Measurements from ENCODE around the gene ZNF367.

ZNF367 gene

DNA sequence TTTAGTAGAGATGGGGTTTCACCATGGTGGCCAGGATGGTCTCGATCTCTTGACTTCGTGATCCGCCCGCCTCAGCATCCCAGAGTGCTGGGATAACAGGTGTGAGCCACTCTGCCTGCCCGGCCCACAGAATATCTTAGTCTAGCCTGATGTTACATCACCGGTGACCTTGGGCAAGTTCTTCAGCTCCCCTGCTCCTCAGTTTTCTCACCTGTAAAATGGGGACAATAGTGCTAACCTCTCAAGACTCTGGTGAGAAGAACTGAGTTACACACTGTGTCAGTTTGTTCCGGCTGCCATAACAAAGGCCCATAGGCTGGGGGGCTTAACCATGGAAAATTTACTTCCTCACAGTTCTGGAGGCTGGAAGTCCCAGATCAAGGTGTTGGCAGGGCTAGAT is 19.3 kb upstream of the ZNF367 start:
- DNase-seq (ENCODE audit: low read depth in 1 of 2, low spot score in 1 of 2) = no peak

DNA sequence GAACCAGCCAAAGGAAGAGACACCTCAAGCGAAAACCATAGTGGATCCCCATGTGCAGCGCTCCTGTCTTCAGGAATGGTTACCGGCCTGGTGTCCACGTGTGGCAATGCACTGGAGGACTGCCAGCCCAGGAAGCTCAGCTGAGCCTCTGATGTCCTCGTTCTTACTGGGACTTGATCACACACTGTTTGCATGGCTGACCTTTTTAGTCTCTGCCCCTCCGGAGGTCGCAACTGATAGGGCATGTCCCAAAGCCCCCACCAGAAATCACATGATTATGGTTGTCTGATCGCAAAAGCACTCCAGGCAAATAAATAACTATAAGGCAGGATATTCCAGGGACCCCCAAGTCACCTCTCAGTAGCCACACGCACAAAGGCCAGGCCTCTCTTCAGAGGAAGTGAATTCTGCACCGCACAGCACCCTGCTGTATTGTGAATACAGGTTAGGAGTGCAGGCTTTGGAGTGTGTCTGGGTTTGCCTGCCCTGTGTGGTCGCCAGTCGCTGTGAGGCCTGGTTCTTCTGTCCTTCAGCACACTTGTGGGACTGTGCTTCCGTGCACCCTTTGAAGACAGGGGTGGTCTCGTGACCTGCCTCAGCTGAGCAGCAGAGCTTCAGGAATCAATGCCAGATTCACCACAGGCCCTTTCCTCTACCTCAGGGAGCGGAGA is 18.4 kb upstream of the ZNF367 start:
- DNase-seq (ENCODE audit: low read depth in 1 of 2, low spot score in 1 of 2) = no peak

DNA sequence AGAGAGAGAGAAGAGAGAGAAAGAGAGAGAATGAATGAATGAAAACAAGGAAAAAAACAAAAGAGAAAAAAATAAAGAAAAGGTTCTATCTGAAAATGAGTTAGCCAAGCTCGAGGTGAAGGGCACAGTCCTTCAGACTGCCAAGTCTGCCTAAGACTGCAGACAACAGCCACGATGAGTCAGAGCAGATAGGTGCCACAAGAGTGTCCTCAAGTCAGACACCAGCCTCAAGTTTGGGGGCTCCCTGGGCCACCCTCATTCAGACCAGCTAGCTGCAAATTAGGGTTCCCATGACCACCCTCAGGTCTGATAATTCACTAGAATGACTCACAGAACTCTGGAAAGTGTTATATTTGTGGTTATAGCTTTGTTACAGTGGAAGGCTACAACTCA is 17.9 kb upstream of the ZNF367 start:
- no peak for DNase-seq (ENCODE audit: low read depth in 1 of 2, low spot score in 1 of 2)

DNA sequence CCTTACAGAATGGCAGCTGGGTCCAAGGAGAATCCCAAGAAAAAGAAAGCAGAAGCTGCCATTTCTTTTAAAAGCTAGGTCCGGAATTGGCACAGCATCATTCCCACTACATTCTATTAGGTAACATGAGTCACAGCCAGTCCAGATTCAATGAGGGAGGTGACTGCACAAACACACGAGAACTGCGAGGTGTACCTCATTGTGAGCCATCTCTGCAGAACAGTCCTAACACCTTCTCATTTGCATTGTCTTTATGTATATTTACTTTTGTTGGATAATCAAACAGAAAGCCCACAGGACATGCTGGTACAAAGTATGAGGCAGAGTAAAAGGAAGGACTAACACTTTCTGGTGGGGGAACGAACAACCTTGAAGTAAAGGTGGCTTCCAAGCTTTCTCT is 17.2 kb upstream of the ZNF367 start:
- DNase-seq (ENCODE audit: low read depth in 1 of 2, low spot score in 1 of 2) = no peak

DNA sequence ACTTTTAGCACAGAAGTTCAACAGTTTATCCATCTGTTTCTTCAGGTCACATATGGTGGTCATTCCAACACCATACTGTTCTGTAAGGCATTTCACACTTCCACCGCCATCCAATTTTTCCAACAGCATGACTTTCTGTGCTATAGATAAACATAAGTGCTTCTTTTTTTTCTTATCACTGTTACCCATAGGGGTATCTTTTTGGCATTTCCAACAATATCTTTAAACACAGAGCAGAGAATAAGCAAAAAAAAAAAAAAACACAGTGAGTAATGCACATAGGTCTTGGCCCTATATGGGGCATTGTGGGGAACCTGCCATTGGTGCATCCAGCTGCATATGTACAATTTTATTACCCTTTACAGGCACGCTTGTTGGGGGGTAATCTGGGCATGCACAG is 12.2 kb upstream of the ZNF367 start:
- no peak for DNase-seq (ENCODE audit: low read depth in 1 of 2, low spot score in 1 of 2)

DNA sequence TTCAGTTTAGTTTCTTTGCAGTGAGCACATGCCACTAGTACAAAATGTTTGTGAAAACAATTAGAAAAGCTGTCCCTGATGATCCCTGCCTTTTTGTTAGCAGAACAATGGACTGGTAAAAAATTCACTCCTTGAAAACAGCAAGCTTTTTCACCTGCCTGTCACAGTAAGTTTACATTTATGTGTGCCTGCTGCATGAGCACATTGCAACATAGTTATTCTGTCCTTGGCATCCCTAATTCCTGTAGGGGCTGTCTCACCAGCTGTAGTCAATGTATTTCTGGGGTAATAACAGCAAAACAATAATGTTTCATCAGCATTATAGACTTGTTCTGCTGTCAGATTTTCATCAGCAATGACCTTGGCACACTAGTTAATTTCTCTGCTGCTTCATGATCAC is 11.6 kb upstream of the ZNF367 start:
- DNase-seq (ENCODE audit: low read depth in 1 of 2, low spot score in 1 of 2) = no peak

DNA sequence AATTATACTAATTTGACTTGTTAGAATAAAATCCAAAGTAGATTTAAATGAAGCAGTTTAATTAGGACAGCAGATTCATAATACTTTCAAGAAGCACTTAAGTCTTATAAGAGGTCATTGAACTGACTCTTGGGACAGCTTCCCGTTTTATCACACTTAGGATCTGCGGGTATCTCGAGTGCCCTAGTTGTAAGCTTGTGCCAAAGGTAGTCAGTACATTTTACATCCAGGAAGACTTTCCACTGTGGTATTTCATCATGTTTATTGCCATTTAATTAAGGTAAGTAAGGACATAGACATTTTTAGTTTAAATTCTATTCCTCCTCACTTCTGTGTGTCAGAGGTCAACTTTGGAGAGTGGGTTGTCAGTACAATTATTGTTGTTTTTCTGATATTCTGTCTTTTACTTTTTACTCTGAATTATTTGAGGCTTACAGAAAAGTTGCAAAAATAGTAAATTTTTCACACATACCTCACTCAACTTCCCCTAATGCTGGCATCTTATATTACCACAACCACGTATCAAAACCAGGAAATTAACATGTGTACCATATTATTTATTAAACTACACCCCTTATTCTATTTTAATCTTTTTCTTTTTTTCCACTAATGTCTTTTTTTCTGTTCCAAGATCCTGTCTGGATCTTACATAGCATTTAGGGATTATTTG is 7.5 kb upstream of the ZNF367 start:
- DNase-seq (ENCODE audit: low read depth in 1 of 2, low spot score in 1 of 2) = no peak

DNA sequence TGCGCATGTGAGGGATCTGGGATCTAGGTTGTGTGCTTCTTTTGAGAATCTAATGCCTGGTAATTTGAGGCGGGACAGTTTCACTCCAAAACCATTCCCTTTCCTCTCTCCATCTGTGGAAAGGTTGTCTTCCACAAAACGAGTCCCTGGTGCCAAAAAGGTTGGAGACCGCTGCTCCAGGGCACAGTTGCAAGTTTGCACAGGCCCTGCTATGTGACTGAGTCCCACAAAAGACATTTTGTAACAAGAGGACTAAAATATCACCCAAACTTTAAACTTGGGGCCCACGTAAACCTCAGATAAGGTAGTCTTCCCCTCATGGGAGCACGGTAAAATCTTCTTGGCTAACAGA is 5.8 kb upstream of the ZNF367 start:
- DNase-seq (ENCODE audit: low read depth in 1 of 2, low spot score in 1 of 2) = no peak

DNA sequence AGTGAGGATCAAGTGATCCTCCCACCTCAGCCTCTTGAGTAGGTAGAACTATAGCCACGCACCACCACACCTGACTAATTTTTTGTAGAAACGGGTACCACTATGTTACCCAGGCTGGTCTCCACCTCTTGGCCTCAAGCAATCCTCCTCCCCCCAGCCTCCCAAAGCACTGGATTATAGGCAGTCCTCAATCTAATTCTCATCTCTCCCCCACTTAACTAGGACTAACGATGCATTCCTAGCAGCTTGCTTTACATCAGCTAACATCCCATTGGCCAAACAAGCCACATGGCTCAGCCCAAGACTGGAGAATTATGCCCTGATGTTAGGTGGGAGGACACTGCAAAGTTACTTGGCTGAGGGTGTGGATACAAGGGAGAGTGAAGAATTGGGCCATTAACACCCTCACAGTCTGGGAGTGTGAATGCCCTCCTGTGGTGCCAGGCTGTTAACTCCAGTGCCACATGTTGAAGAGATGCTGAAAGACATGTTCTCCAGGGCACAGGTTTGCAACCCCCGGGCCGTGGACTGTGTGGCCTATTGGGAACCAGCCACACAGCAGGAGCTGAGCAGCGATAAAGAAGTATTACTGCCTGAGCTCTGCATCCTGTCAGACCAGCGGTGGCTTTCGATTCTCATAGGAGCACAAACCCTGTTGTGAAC is 5.3 kb upstream of the ZNF367 start:
- DNase-seq (ENCODE audit: low read depth in 1 of 2, low spot score in 1 of 2) = no peak

DNA sequence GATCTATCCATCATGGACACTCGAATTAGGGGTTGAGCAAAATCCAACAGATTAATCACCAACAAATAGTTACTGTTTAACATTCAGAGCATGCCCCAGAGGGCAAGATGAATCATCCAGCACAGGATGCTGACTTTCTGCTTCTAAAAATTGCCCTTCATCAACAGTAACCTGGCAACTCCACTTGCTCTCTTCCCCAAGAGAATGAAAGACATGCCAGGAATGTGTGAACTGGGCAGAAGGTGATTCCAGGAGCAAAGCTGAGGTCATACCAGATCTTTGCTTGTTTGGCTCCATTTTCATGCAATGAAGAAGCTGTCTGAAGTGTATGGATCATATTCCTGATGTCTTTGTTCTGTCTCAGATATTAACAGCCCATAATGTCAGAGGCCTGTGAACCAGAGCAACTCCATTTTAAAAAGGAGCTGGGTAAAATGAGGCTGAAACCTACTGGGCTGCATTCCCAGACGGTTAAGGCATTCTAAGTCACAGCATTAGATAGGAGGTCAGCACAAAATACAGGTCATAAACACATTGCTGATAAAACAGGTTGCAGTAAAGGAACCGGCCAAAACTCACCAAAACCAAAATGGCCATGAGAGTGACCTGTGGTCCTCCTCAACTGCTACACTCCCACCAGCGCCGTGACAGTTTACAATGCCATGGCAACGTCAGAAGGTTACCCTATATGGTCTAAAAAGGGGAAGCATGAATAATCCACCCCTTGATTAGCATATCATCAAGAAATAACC is 2.5 kb upstream of the ZNF367 start:
- DNase-seq (ENCODE audit: low read depth in 1 of 2, low spot score in 1 of 2) = no peak

DNA sequence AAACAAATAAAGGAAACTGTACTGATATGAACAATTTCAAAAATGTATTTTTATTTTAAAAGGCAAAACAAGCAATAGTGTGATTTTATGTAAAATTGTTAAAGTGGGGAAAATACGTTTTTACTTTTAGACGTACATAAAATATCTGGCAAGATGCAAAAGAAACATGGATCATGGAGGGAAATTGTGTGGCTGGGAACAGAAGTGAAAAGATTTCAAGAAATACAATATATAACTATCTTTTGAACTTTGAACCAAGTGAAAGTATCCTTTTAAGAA is 1.5 kb upstream of the ZNF367 start:
- DNase-seq (ENCODE audit: low read depth in 1 of 2, low spot score in 1 of 2) = no peak

DNA sequence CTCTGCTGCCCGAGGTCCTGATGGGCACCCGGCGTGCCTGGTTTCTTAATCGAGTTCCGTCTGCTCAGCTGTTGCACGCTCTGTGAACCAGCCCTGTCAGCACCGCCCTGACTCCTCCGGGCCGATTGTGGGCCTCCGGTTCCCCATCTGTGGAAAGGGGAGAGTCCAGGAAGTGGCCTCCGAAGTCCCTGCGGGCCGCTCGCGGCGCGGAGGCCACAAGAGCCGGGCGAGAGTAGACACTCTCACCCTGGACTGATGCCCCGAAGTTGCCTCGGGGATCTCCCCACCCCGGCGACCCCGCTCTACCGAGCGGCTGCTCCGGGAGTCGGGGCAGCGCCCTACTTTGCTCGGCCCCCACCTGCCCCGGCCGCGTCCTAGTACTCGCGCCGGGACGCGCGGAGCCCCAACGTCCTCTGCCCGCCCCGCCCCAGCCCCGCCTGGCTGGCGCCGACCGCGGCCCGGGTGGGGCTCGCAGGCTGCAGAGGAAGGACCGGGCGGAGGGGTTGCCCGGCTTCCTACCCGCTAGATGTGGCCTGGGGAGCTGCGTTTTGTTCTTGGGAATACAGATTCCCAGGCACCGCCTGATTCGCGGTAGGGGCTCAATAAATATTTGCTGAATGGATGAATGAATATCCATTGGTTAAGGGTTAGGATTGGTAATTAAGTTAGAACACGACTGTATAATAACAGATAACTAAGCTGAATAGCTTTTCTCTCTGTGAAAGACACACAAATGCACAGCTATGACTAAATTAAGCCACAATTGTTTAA is 935 bp upstream of the ZNF367 start:
- peak; percentile 13 to 21 for DNase-seq (ENCODE audit: low read depth in 1 of 2, low spot score in 1 of 2)

DNA sequence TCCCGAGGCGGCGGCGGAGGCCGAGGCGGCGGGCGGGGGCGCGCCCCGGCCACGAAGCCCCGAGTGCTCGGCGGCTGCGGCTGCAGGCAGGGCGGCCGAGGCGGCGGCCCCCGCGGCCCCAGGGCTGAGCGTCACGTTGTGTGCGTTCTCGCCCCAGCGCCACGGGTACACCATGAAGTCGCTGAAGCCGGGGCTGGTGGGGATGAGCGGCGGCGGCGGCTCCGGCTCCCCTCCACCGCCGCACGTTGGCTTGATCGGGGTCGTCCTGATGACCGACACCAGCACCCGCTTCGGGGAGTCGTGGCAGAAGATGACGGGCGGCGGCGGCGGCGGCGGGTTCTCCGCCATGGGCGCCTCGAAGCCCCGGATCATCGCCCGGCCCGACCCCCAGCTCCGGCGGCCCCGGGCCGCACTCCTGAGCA is 498 bp downstream of the ZNF367 start:
- DNase-seq (ENCODE audit: low read depth in 1 of 2, low spot score in 1 of 2) = peak; percentile 12 to 32

DNA sequence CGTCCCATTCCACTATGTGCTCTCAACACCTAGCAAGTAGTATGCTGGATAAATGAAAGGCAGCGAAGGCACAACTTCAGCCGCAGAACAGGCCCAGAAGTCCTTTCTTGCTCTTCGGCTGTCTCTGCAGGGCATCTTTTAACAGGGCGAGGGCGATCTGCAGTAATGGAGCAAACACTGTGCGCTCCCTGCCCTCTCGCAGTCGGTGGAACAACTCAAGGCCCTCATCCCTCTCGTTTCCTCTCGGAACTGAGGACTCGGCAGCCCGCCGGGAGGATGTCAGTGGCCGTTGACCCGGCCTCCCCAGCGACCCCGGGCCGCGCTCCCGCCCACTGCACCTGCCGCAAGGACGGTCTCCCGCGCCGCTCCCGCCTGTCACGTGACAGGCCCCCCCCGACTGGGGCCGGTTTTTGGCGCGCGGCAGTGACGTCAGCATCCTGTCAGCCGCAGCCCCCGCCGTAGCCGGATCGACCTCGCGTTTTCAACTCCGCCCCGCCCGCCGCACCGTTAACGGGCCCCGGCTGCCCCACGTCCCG is 1.1 kb downstream of the ZNF367 start:
- peak; percentile 87 to 91 for DNase-seq (ENCODE audit: low read depth in 1 of 2, low spot score in 1 of 2)

DNA sequence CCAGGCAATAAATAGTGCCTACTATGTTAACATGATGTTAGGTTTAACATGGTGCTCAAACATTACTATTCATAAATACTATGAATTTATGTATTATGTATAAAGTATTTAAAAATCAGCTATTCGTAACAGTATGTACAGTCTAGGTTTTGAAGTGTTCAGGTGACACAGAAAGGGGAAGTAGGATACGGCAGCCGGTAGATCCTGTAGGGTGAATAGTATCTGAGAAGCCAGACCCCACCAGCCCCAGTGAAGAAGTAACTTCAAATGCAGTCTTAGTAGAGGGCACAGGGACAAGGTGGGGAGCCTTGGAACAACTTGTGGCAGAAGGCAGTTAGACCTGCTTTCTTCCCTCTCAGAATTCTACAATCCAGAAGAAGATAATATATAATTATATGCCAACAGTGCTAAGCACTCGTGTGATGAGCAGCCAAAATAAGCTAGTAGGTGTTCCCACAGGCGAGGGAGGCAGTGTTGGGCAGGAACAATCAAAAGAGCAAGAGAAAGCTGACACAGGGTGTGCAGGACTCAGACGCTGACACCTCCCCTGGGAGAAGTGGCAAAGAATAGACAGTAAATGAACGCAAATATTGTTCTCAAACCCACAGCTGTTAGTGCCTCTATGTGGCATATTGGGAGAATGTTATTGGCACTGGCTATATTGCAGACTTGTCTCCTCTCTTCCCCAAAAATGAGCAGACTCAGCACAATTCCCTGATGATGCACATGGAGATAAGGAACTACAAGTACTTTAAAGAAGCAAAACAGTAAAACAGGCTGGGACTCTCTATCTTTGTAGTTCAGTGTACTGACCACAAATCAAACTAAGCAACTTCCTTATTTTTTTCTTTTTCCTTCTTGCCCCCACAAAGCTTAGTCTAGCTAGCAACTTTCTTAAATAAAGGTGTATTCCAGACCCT is 4.6 kb downstream of the ZNF367 start:
- no peak for DNase-seq (ENCODE audit: low read depth in 1 of 2, low spot score in 1 of 2)

DNA sequence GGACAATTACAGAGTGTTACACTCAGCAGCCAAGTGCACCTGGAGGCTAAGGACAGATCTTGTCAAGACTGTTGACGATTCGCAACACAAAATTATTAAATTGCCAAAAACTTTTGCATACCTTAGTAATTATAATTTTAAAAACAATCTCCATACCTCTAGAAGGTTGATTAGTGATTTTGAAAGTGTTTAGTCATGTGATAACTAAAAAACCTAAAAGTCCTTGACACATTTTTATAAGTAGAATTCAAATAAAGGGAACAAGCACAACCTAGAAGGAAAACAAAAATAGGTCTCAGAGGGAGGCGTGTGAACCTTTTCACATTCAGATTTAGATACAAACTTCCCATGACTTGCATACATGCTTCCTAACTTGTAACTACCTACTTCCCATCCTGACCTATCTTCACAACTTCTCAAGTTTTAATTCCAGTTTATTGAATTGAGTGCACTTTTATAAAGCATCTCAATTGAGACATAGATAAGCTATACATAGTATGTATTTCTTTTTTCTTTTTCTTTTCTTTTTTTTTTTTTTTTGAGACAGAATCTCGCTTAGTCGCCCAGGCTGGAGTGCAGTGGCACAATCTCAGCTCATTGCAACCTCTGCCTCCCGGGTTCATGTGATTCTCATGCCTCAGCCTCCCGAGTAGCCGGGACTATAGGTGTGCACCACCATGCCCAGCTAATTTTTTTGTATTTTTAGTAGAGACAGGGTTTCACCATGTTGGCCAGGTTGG is 5.8 kb downstream of the ZNF367 start:
- no peak for DNase-seq (ENCODE audit: low read depth in 1 of 2, low spot score in 1 of 2)

DNA sequence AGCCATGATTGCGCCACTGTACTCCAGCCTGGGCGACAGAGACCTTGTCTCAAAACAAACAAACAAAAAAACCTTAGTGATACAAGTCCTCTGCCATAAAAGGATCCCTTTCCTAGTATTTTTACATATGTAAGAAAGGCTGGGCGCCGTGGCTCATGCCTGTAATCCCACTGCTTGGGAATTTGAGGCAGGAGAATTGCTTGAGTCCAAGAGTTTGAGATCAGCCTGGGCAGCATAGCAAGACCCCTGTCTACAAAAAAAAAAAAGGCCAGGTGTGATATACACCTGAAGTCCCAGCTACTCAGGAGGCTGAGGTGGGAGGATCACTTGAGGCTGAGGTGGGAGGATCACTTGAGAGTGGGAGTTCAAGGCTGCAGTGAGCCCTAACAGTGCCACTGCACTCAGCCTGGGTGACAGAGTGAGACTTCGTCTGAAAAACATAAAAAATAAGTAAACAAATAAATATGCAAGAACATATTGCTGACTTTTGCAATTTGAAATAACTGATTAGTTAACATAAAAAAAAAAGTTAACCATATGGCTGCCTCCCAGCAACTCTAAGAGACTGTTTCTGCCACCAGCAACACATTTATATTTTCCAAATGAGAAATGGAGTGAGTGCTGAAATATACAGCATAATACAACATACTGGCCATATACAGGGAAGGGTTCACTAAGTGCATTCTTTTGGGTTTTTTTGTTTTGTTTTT is 6.9 kb downstream of the ZNF367 start:
- DNase-seq (ENCODE audit: low read depth in 1 of 2, low spot score in 1 of 2) = no peak

DNA sequence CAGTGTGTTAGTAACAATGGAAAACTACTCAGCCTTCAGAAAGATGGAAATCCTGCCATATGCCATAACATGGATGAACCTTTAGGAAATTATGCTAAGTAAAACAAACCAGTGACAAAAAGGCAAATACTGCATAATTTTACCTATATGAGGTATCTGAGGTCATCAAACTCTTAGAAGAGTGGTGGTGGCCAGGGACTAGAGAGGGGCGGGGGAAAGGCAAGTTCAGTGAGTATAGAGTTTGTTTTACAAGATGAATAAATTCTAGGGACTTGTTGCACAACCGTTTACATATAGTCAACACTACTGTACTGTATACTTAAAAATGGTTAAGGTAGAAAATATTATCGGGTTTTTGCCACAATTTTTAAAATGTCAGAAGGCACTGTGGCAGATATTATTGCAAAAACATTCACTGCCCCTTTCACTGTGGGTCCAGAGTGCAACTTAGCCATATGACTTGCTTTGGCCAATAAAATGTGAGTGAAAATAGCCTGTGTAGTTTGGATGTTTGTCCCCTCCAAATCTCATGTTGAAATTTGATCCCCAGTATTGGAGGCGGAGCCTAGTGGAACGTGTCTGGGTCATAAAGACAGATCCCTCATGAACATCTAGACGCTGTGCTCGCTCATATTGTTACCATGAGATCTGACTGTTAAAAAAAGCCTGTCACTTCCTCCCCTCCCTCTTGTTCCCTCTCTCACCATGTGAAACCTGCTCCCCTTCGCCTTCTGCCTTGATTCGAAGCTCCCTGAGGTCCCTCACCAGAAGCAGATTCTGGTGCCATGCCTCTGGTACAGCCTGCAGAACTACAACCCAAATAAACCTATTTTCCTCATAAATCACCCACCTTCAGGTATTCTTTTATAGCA is 9.5 kb downstream of the ZNF367 start:
- DNase-seq (ENCODE audit: low read depth in 1 of 2, low spot score in 1 of 2) = no peak
